HG03521 (cell line): Measurements from ENCODE around the gene SLC7A10.
"Not testable (repeated sequence)": the region's sequence is repeated elsewhere in the genome, so short reads cannot be mapped to it uniquely, and the experiment has no call there.

Source experiments
- ATAC-seq: cut with Tn5 transposase; IDR thresholded peaks from one replicate; pipeline ENCODE4 v1.9.1; 2021; ENCODE audit warnings: mild to moderate bottlenecking, moderate library complexity; ENCODE audit not compliant: unreplicated experiment

Gene SLC7A10

DNA sequence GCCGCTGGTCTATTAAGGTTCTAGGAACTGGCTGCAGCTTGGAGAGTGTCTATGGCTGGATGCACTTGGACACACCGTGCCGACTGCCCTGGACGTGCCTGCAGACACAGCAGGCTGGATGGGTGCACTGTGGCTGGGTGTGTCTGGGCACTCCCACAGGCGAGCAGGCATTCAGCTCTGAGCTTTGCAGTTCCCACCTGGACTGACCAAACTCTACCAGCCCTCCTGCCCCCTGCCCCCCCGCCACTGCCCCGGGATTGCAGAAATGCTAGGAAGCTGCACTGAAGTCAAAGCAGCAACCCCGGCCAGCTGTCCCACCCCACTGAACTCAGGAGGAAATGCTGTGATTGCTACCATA lies 38.5 kb downstream of the SLC7A10 start:
- ATAC-seq: no peak

DNA sequence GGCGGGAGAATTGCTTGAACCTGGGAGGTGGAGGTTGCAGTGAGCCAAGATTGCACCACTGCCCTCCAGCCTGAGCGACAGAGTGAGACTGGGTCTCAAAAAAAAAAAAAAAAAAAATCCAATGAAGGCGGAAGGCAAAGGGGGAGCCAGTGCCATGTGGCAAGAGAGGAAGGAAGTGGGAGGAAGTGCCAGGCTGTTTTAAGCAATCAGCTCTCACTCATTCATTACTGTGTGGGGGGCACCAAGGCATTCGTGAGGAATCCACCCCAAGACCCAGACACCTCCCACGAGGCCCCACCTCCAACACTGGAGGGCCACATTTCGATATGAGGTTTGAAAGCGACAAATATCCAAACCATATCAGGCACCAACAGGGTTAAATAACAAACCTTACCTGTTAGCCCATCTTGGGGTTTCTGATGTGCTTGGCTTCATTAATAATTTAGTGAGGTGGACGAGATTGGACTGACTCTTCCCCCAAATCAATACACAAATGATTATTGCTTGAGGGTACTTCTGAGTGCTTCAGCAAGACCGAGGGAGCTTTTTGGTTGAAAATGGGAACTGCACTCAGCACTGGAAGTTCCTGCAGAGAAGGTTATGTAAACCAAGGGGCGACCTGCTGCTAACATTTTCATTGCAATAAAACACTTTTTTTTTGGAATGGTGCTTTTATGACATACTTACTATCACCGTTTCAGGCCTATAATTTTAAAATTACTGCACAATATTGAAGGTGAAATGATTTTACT lies 39.0 kb downstream of the SLC7A10 start:
- no peak for ATAC-seq

DNA sequence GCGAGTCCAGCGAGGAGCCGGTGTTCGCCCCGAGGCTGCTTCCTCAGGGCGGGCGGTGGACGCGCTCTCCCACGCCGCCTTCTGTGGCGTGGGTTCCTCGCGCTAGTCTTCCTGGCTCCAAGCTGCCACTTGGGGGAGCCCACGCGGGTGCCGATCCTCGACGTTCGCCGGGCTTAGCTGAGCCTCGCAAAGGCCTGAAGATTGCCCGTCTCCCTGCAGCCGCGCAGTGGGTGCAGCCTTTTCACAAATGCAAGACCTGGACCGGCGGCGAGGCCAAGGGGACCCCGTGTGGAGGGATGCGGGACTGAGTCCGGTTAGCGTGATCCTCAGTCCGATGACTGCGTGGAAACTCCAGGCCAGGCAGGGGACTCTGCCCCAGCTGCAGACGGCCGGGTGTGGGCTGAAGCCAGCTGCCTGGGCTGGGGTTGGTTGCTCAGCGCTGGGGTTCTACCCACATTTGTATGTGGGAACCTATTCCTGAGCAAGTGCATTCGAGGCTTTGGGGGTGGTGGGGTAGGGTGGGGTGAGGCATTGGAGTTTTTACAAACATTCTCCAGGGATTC lies 48.2 kb downstream of the SLC7A10 start:
- ATAC-seq: no peak

DNA sequence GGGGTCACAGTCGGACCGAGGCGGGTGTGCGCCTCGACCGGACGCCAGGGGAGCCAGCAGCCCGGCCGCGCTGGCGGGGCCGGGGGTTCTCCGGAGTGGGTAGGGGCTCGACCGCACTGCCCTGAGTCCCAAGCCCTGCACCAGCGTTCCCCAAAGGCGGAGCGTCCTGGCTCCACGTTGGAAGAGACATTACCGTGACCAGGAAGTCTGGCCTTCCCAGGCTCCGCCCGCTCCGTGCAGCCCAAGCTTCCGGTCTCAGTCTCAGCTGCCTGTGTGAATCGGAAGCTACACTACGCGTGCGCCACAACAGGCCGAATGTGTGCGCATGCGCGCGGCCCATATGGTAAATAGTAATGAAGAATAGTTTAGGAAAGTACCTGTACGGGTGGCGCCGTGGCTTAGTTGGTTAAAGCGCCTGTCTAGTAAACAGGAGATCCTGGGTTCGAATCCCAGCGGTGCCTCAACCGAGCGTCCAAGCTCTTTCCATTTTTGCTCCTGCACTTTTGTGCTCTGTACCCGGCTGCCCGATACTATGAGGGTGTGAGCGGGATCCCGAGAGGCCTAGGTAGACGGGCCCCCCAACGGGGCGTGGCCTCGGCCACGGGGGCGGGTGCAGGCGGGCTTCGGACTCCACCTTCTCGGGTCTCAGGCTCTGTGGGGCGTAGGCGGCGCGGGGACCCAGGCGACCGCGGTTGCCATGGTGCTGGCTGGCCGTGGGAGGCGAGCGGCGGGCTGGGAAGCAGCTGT lies 48.8 kb downstream of the SLC7A10 start:
- ATAC-seq: peak; percentile 79

DNA sequence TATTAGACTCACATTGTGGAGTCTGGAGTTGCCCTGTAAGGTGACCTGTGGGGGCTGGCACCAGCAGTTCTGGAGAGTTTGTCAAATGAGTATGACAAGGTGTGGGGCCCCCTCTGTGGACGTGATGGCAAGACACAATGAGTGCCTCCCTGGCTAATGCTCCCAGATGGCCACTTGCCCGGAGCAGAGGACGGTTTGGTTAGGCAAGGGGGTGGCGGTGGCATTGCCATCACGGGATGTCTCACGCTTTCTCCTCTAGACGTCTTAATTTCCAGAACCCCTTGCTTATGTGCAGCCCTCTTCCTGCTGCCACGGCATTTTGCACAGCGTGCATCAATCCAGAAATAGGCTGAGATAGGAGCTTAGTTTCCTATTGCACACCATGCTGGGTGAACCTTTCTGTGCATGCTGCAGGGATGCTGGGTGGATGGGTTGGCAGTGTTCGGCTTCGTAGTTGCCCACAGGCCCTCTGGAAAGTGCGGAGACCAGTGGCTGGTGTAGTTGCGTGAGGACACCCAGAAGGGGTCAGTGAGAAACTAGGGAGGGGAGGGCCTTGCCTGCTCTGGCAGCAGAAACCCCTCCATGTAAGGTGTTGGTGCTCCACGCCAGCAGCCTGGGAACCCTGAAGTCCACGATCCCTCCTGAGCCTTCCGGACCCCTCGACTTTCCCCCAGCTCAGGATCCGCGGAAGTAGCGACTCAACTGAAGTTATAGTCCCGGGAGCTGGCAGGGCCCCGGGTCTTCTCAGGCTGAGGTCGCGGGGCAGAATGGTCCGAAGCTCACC lies 49.6 kb downstream of the SLC7A10 start:
- ATAC-seq: no peak

DNA sequence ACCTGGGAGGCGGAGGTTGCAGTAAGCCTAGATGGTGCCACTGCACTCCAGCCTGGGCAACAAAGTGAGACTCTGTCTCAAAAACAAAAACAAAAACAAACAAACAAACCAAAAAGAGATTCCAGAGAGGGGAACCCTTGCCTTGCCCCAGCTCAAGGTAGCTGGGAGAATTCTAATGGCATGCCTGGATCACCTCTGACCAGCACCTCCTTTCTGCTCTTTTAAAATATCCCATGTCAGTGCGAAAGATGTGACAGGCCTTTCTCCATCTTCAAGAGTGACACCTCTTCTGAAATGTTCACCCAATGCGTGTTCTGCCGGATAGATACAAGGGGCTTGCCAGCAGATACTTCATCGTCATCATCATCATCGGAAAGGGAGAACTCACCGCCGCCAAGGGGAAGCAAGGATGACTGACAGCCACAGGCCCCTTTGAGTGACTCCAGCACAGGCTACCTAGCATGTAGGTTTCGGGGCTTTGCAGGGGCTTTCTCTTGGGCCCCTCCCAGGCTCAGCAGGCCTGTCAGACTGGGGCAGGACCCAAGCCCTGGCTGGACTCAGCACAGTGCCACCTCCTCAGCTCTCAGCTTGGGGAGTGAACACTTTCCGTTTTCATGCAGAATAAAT lies 50.4 kb downstream of the SLC7A10 start:
- no peak for ATAC-seq

DNA sequence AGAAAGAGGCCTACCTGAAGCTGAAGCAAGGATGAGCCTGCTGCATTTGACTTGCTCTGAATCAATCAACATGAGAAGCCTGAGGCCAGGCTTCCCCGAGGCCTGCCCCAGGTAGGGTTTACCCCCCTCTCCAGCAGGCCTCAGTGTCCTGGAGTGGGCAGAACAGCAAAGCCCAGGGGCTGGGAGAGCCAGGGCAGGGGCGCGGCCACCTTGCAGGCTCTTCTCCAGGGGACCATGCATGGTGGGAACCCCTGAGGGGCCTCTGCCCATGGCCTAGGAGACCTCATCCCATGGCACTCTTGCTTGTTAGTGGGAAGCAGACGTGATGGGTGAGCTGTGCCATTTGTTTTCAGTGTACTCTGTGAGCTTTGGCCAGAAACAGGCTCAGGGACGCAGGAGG lies 51.5 kb downstream of the SLC7A10 start:
- no peak for ATAC-seq

DNA sequence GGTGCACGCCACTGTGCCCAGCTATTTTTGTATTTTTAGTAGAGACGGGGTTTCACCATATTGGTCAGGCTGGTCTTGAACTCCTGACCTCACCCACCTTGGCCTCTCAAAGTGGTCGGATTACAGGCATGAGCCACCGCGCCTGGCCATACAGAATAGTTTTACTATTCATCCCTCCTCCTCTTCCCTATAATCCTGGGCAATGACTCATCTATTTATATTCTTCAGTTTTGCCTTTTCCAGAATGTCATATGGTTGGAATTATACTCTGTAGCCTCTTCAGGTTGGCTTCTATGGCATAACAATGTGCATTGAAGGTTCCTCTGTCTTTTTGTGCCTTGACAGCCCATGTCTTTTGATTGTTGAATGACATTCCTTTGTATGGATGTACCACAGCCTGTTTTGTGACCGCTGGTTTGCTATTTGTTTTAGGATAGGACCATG lies 53.7 kb downstream of the SLC7A10 start:
- no peak for ATAC-seq

DNA sequence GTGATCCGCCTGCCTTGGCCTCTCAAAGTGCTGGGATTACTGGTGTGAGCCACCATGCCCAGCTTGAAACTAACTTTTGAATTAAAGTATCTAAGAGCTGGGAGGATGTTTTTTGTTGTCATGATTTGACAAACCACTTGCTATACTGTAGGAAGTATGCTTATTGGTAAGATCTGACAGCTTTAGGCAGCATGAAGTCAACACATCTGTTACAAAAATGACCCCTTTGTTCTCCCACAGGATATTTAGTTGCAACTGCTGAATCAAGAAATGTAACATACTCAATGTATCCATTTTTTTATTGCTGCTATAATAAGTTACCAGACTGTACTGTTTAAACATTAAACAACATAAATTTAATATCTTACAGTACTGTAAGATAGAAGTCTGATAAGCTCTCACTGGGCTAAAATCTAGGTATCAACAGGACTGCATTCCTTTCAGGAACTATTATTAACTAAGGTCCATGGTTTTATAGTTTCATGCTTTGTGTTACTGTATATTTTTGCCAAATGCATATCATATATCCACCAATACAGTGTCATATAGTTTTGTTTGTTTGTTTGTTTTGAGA lies 54.3 kb downstream of the SLC7A10 start:
- no peak for ATAC-seq

DNA sequence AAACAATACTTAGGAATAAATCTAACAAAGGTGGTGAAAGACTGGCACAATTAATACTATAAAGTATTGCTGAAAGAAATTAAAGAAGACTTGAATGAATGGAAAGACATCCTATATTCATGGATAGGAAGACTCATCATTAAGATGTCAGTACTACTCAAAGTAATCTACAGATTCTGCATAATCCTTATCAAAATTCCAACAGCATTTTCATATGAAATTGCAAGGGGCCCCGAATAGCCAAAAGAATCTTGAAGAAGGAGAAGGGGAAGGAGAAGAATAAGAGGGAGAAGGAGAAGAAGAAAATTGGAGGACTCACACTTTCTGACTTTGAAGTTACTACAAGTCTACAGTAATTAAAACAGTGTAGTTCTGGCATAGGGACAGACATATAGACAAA lies 57.1 kb downstream of the SLC7A10 start:
- ATAC-seq: no peak

DNA sequence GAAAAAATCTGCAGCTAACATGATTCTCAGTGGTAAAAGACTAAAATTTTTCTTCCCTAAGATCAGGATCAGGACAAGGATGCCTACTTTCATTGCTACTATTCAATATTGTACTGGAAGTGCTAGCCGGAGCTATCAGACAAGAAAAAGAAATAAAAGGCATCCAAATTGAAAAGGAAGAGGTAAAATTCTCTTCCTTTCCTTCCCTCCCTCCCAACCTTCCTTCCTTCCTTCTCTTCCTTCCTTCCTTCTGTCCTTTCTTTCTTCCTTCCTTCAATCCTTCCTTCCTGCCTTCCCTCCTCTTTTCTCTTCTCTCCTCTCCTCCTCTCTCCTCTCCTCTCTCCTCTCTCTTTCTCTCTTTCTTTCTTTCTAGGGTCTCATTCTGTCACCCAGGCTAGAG lies 58.2 kb downstream of the SLC7A10 start:
- no peak for ATAC-seq

DNA sequence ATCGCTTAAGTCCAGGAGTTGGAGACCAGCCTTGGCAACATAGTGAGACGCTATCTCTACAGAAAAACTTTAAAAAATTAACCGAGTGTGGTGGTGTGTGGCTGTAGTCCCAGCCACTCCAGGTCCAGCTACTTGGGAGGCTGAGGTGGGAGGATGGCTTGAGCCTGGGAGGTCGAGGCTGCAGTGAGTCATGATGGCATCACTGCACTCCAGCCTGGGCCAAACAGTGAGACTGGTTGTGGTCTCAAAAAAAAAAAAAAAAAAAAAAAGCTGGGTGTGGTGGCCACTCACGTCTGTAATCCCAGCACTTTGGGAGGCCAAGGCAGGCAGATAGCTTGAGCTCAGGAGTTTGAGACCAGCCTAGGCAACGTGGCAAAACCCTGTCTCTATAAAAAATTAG lies 59.6 kb downstream of the SLC7A10 start:
- not testable (repeated sequence) for ATAC-seq

DNA sequence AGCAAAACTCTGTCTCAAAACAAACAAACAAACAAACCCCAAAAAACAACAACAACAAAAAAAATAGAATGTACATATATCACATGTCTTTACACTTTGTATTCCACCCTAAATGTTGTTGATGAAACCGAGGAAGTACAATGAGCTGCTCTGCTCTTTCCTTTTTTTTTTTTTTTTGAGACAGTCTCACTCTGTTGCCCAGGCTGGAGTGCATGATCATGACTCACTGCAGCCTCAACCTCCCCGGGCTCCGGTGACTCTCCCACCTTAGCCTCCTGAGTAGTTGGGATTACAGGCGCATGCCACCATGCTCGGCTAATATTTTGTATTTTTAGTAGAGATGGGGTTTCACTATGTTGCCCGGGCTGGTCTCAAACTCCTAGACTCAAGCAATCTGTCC lies 62.2 kb downstream of the SLC7A10 start:
- ATAC-seq: no peak

DNA sequence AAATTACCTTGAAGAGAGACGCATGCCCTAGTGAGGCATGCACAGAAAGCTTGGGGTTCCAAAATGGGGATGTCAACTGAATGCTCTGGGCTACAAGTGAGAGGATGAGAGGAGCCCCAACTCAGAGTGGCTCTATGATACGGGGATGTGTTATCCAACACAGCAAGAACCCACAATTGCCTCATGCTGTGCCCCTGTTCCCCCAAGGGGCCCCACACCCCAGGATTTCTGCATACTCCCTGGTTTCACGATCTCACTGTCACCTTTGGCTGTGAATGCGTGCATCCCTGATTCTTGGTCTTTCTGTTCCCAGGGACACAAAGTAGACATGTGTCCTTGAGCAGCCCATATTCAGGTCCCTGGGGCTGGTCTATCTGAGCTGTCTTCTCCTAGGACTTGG lies 64.4 kb downstream of the SLC7A10 start:
- ATAC-seq: no peak

DNA sequence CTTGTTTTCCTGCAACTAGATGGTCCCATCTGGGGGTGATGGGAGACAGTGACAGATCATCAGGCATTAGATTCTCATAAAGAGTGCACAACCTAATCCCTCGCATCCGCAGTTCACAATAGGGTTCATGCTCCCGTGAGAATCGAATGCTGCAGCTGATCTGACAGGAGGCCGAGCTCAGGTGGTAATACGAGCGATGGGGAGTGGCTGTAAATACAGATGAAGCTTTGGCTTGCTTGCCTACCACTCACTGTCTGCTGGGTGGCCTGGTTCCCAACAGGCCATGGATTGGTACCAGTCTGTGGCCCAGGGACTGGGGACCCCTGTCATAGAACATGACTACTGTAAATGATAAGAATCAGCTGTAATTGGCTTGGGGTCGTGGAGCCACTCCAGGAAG lies 65.8 kb downstream of the SLC7A10 start:
- ATAC-seq: no peak

DNA sequence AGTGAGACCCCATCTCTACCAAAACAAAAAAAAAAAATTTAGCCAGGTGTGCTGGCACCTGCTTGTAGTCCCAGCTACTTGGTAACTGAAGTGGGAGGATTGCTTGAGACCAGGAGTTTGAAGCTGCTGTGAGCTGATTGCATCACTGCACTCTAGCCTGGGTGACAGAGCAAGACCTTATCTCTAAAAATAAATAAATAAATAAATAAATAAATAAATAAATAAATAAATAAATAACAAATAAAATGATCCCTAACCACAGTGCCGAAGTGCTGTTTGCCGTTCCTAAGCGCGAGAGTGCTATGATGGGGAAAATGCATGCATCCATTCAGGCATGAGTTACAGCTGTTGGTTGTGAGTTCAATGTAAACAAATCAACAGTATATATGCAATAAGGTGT lies 66.5 kb downstream of the SLC7A10 start:
- ATAC-seq: no peak
